Measurements from ENCODE around the gene FBXW7. TPM values are rescaled to one million over a fixed set of nuclear protein-coding genes. Genes with fewer than 3 reads are reported as not detected.
"Not testable (repeated sequence)": the region's sequence is repeated elsewhere in the genome, so short reads cannot be mapped to it uniquely, and the experiment has no call there.

FBXW7 gene
- total and polyA plus RNA-seq, 7 donors = 3.7 to 122 (median 74.9) TPM

GRCh38 chr4:152556283-152556682 lies 20.4 kb upstream of the FBXW7 start:
- Histone ChIP-seq H3K27me3 (no peaks in the 10 kb centered on the region), H3K4me3 (no peak overlapping the region), H3K27ac (no peak overlapping the region), H3K36me3 (no peaks in the 10 kb centered on the region), H3K9me3 (no peaks in the 10 kb centered on the region), H3K4me1 (no peaks in the 10 kb centered on the region)
- WGBS, 2 donors = 88 to 89% methylated on average over 5 of the region's 5 CpGs
- DNase-seq = no peak
- intact Hi-C loops (cut with DNase I) = no loop called here
- TF ChIP-seq EP300 (IDR thresholded peaks at IDR 0.05) = no peak
- TF ChIP-seq POLR2AphosphoS5 (IDR thresholded peaks at IDR 0.05) = no peak
- TF ChIP-seq, protein P1, sequence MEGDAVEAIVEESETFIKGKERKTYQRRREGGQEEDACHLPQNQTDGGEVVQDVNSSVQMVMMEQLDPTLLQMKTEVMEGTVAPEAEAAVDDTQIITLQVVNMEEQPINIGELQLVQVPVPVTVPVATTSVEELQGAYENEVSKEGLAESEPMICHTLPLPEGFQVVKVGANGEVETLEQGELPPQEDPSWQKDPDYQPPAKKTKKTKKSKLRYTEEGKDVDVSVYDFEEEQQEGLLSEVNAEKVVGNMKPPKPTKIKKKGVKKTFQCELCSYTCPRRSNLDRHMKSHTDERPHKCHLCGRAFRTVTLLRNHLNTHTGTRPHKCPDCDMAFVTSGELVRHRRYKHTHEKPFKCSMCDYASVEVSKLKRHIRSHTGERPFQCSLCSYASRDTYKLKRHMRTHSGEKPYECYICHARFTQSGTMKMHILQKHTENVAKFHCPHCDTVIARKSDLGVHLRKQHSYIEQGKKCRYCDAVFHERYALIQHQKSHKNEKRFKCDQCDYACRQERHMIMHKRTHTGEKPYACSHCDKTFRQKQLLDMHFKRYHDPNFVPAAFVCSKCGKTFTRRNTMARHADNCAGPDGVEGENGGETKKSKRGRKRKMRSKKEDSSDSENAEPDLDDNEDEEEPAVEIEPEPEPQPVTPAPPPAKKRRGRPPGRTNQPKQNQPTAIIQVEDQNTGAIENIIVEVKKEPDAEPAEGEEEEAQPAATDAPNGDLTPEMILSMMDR (IDR thresholded peaks at IDR 0.05) = no peak
- TF ChIP-seq POLR2A (IDR thresholded peaks at IDR 0.05) = no peak

DNA sequence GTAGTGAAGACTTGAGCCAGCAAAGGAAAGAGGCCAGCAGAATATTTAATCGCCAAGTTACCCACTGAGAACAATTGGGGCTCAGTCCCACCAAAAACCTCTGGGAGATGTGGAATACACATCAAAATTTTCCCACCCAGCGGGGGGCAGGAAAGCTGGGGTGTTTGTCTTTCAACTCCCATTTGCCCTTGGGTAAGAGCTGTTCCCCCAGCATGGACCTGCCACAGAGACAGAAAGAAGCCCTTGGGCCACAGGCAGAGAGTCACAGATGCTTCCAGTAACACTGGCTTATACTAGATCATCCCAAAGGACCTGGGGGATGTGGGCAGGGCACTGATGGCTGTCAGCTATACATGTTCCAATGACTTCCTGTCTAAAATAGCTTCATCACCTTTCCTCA lies 18.9 kb upstream of the FBXW7 start:
- no peaks in the 10 kb centered on the region for H3K27me3 ChIP-seq
- no peak for DNase-seq
- no peaks in the 10 kb centered on the region for H3K9me3 ChIP-seq
- H3K36me3 ChIP-seq = no peaks in the 10 kb centered on the region
- intact Hi-C loops (cut with DNase I) = no loop called here
- no peak overlapping the region for H3K4me3 ChIP-seq
- H3K4me1 ChIP-seq = no peaks in the 10 kb centered on the region
- no peak overlapping the region for H3K27ac ChIP-seq
- TF ChIP-seq POLR2AphosphoS5 (IDR thresholded peaks at IDR 0.05) = no peak
- TF ChIP-seq EP300 (IDR thresholded peaks at IDR 0.05) = no peak
- TF ChIP-seq, protein P1 (IDR thresholded peaks at IDR 0.05) = no peak
- no peak for TF ChIP-seq POLR2A (IDR thresholded peaks at IDR 0.05)
- WGBS, 2 donors = 92 to 93% methylated on average over 2 of the region's 2 CpGs

GRCh38 chr4:152550687-152551086 lies 14.8 kb upstream of the FBXW7 start:
- H3K27ac ChIP-seq; H3K27me3 ChIP-seq; H3K9me3 ChIP-seq; intact Hi-C loops (cut with DNase I); DNase-seq; H3K4me3 ChIP-seq; H3K36me3 ChIP-seq; H3K4me1 ChIP-seq: not testable (repeated sequence)
- WGBS, 2 donors = 95 to 97% methylated on average over 2 of the region's 2 CpGs

DNA sequence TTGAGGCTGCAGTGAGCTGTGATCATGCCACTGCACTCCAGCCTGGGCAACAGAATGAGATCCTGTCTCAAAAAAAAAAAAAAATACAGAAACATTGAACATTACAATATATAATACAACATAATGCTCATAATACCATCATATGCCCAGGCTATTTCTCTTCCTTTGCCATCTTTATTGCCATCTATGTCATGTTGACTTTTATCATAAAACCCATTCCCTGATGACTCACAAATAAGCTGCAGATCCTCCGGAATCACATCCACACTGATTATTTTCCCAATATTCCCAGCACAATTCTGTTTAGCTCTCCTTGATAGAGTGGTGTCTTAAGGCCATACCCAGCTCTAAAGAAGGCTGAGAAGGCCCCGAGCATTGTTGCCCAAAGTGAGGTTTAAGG lies 9.2 kb upstream of the FBXW7 start:
- TF ChIP-seq, protein P1 (IDR thresholded peaks at IDR 0.05) = no peak
- TF ChIP-seq POLR2AphosphoS5 (IDR thresholded peaks at IDR 0.05) = no peak
- TF ChIP-seq POLR2A (IDR thresholded peaks at IDR 0.05) = no peak
- no peak for TF ChIP-seq EP300 (IDR thresholded peaks at IDR 0.05)
- Histone ChIP-seq H3K27ac (no peak overlapping the region), H3K36me3 (no peaks in the 10 kb centered on the region), H3K4me3 (no peak overlapping the region), H3K27me3 (no peaks in the 10 kb centered on the region), H3K9me3 (no peaks in the 10 kb centered on the region), H3K4me1 (no peaks in the 10 kb centered on the region)
- intact Hi-C loops (cut with DNase I) = no loop called here
- DNase-seq = no peak
- 52 to 80% methylated on average over 2 of the region's 2 CpGs for WGBS, 2 donors

- H3K4me1 ChIP-seq; H3K9me3 ChIP-seq; H3K27me3 ChIP-seq; intact Hi-C loops (cut with DNase I); H3K27ac ChIP-seq; DNase-seq; H3K36me3 ChIP-seq; H3K4me3 ChIP-seq: not testable (repeated sequence)
- 94% methylated on average over 8 of the region's 8 CpGs for WGBS, 2 donors
These were observed 8.6 kb upstream of the FBXW7 start for GRCh38 chr4:152544533-152544932.

GRCh38 chr4:152540941-152541340 lies 5.0 kb upstream of the FBXW7 start:
- DNase-seq = no peak
- 96 to 97% methylated on average over 13 of the region's 13 CpGs for WGBS, 2 donors
- Histone ChIP-seq H3K4me3 (no peak overlapping the region), H3K27ac (no peak overlapping the region), H3K27me3 (no peaks in the 10 kb centered on the region), H3K36me3 (peaks cover 0 to 7% (median 0%) of the 10 kb centered on the region in 4 donors), H3K9me3 (no peaks in the 10 kb centered on the region), H3K4me1 (peaks cover 0 to 15% (median 13%) of the 10 kb centered on the region in 4 donors)
- intact Hi-C loops (cut with DNase I) = no loop called here
- TF ChIP-seq, protein P1 (IDR thresholded peaks at IDR 0.05) = no peak
- TF ChIP-seq POLR2A (IDR thresholded peaks at IDR 0.05) (no peak), EP300 (IDR thresholded peaks at IDR 0.05) (no peak), POLR2AphosphoS5 (IDR thresholded peaks at IDR 0.05) (no peak)

Data from sigmoid colon (tissue), 7 donors.